ENCODE results near the gene PCDHGA12. TPM values are rescaled to one million over a fixed set of nuclear protein-coding genes. Genes with fewer than 3 reads are reported as not detected.
"Not testable (repeated sequence)": the region's sequence is repeated elsewhere in the genome, so short reads cannot be mapped to it uniquely, and the experiment has no call there.

Gene PCDHGA12
- total RNA-seq, 5 donors from 2014 or later (not counting 1 experiment from before 2014, with no cell fraction given) = 0.09 to 0.53 (median 0.22) TPM; not detected in 1

DNA sequence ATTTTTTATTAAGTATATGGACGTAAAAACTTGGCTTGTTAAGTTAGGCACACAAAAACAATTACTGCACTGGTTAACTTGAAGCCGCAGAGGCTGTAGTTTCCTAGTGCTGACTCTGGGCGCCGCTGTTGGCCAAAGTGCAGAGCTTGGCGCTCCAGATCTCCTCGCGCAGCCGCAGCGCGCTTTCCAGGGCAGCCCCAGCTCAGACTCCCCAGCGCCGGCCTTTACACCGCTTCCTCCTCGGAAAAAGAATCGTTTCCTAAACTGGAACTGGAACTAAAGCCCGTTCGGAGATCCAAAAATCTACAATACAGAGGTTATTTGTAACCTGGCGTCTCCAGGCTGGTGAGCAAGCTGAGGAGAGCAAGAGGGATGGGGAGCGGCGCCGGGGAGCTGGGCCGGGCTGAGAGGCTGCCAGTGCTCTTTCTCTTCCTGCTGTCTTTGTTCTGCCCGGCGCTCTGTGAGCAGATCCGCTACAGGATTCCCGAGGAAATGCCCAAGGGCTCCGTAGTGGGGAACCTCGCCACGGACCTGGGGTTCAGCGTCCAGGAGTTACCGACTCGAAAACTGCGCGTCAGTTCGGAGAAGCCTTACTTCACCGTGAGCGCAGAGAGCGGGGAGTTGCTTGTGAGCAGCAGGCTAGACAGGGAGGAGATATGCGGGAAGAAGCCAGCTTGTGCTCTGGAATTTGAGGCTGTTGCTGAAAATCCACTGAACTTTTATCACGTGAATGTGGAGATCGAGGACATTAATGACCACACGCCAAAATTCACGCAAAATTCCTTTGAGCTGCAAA is 32.4 kb upstream of the PCDHGA12 start, which contains the start of gene PCDHGB5:
TSS of gene PCDHGB5 (plus strand) at position 192 of the 796 bp plus-strand sequence. CDS start at position 373, 181 bp downstream.
- Histone ChIP-seq H3K27me3 (replicated peaks in 1 of 2; ENCODE audit: control insufficient read depth in 2 of 2, extremely low read depth in 1 of 2, insufficient read depth in 2 of 2, low read length in 1 of 2) (peaks cover 22 to 53% of the 10 kb centered on the region in 2 experiments), H3K4me3 (ENCODE audit: control insufficient read depth in 1 of 2, extremely low read depth in 1 of 2, low read length in 1 of 2) (peak within 1 kb of the TSS in 1 of 2 donors; percentile 38), H3K9me3 (peaks cover 12% of the 10 kb centered on the region)
- peak in 11 of 35 experiments; percentile 18 to 38 (median 25) for DNase-seq
- WGBS (ENCODE audit: insufficient coverage) = 22% methylated on average over 11 of the region's 43 CpGs
- not testable (repeated sequence) for H3K4me1 Mint-ChIP-seq; H3K36me3 Mint-ChIP-seq; H3K4me1 ChIP-seq (ENCODE audit: control insufficient read depth in 1 of 2, extremely low read depth in 1 of 2, insufficient read depth in 2 of 2, low read length in 2 of 2); H3K36me3 ChIP-seq (ENCODE audit: control insufficient read depth in 2 of 2, extremely low read depth in 1 of 2, insufficient read depth in 1 of 2, low read length in 1 of 2); H3K27ac ChIP-seq (ENCODE audit: low read length); H3K27ac Mint-ChIP-seq
- Mint-ChIP-seq H3K9me3 (peaks cover 11 to 29% (median 20%) of the 10 kb centered on the region in 3 donors), H3K4me3 (peak within 1 kb of the TSS; percentile 24 to 40 (median 39)), H3K27me3 (peaks cover 53 to 74% of the 10 kb centered on the region in 2 donors)
- CTCF ChIA-PET = interaction anchor here in 1 of 2 donors (1.1 to 2.1 kb wide), 5 partner anchors 15 to 169 kb away, joined by 3 to 8 read pairs (median 5); partner anchors contain the start of genes PCDHGA10 and TAF7
- POLR2A ChIA-PET = interaction anchor here in 1 of 2 donors (0.6 kb wide), 1 partner anchor 164 kb away, joined by 3 read pairs; no protein-coding TSS in a partner anchor
- ATAC-seq (replicated peaks in 1 of 4) = peak; percentile 76 to 84 (median 80)

- WGBS (ENCODE audit: insufficient coverage) = 43% methylated on average over 13 of the region's 15 CpGs
- peaks cover 0 to 2% (median 0%) of the 10 kb centered on the region in 3 donors for H3K4me1 Mint-ChIP-seq
- ChIA-PET POLR2A (no interaction called here), CTCF (interaction anchor here in 1 of 2 donors (1.6 to 2.1 kb wide), 2 partner anchors 14 to 126 kb away, joined by 5 to 7 read pairs; partner anchors contain the start of gene PCDHGA10)
- Histone ChIP-seq H3K27ac (ENCODE audit: low read length) (no peak overlapping the region), H3K9me3 (peaks cover 9% of the 10 kb centered on the region), H3K4me1 (ENCODE audit: control insufficient read depth in 1 of 2, extremely low read depth in 1 of 2, insufficient read depth in 2 of 2, low read length in 2 of 2) (peaks cover 0 to 9% of the 10 kb centered on the region in 2 experiments), H3K36me3 (ENCODE audit: control insufficient read depth in 2 of 2, extremely low read depth in 1 of 2, insufficient read depth in 1 of 2, low read length in 1 of 2) (no peaks in the 10 kb centered on the region), H3K4me3 (ENCODE audit: control insufficient read depth in 1 of 2, extremely low read depth in 1 of 2, low read length in 1 of 2) (no peak overlapping the region), H3K27me3 (replicated peaks in 1 of 2; ENCODE audit: control insufficient read depth in 2 of 2, extremely low read depth in 1 of 2, insufficient read depth in 2 of 2, low read length in 1 of 2) (peaks cover 20 to 55% of the 10 kb centered on the region in 2 experiments)
- H3K36me3 Mint-ChIP-seq = peaks cover 8% of the 10 kb centered on the region
- H3K4me3 Mint-ChIP-seq = no peak overlapping the region
- H3K27me3 Mint-ChIP-seq = peaks cover 56 to 74% of the 10 kb centered on the region in 2 donors
- H3K27ac Mint-ChIP-seq = no peak overlapping the region
- H3K9me3 Mint-ChIP-seq = peaks cover 12 to 30% (median 23%) of the 10 kb centered on the region in 3 donors
- DNase-seq (no peak), ATAC-seq (replicated peaks in 1 of 4) (no peak)
These were observed 31.7 kb upstream of the PCDHGA12 start for GRCh38 chr5:141398608-141399007.

DNA sequence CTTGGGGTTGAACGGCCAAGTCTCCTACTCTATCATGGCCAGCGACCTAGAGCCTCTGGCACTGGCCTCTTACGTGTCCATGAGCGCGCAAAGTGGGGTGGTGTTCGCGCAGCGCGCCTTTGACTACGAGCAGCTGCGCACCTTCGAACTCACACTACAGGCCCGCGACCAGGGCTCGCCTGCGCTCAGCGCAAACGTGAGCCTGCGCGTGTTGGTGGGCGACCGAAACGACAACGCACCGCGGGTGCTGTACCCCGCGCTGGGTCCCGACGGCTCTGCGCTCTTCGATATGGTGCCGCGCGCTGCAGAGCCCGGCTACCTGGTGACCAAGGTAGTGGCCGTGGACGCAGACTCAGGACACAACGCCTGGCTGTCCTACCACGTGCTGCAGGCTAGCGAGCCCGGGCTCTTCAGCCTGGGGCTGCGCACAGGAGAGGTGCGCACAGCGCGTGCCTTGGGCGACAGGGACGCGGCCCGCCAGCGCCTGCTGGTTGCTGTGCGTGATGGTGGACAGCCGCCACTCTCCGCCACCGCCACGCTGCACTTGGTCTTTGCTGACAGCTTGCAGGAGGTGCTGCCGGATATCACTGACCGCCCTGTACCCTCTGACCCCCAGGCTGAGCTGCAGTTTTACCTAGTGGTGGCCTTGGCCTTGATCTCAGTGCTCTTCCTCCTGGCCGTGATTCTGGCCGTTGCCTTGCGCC is 30.6 kb upstream of the PCDHGA12 start:
- no peak overlapping the region for H3K4me3 ChIP-seq (ENCODE audit: control insufficient read depth in 1 of 2, extremely low read depth in 1 of 2, low read length in 1 of 2)
- H3K27me3 Mint-ChIP-seq = peaks cover 56 to 74% of the 10 kb centered on the region in 2 donors
- peaks cover 8% of the 10 kb centered on the region for H3K9me3 ChIP-seq
- H3K27me3 ChIP-seq (replicated peaks in 1 of 2; ENCODE audit: control insufficient read depth in 2 of 2, extremely low read depth in 1 of 2, insufficient read depth in 2 of 2, low read length in 1 of 2) = peaks cover 20 to 52% of the 10 kb centered on the region in 2 experiments
- no peak overlapping the region for H3K27ac ChIP-seq (ENCODE audit: low read length)
- ChIA-PET CTCF (no interaction called here), POLR2A (no interaction called here)
- DNase-seq = no peak
- peaks cover 11 to 30% (median 21%) of the 10 kb centered on the region in 3 donors for H3K9me3 Mint-ChIP-seq
- no peaks in the 10 kb centered on the region for H3K36me3 ChIP-seq (ENCODE audit: control insufficient read depth in 2 of 2, extremely low read depth in 1 of 2, insufficient read depth in 1 of 2, low read length in 1 of 2)
- H3K4me1 ChIP-seq (ENCODE audit: control insufficient read depth in 1 of 2, extremely low read depth in 1 of 2, insufficient read depth in 2 of 2, low read length in 2 of 2) = peaks cover 0 to 9% of the 10 kb centered on the region in 2 experiments
- peak overlapping the region in 1 of 2 donors; percentile 77 for H3K27ac Mint-ChIP-seq
- ATAC-seq (replicated peaks in 1 of 4) = no peak
- WGBS (ENCODE audit: insufficient coverage) = 45% methylated on average over 60 of the region's 61 CpGs
- peaks cover 8% of the 10 kb centered on the region for H3K36me3 Mint-ChIP-seq
- no peak overlapping the region for H3K4me3 Mint-ChIP-seq
- peaks cover 0 to 2% (median 0%) of the 10 kb centered on the region in 3 donors for H3K4me1 Mint-ChIP-seq

DNA sequence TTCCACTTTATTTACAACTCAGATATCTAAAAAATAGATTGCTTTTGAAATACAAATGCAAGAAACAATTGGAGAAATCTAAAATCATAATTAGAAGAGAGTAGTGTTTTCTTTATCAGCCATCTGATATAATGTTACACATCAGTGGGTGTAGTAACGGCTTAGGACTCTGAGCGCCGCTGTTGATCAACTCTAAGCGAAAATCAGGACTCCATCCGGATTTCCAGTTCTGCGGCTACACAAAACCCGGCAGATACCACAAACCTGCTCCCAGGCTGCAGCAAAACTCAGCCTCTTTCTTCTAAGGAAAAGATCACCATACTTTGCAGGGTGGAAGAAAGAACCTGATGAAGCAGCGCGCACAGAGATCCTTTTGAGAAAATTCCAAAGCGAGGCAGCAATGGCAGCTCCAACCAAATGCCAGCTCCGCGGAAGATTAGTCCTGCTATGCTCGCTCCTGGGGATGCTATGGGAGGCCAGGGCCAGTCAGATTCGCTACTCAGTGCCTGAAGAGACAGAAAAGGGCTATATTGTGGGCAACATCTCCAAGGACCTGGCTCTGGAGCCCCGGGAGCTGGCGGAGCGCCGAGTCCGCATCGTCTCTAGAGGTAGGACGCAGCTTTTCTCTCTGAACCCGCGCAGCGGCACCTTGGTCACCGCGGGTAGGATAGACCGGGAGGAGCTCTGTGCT is 27.6 kb upstream of the PCDHGA12 start, which contains the start of gene PCDHGA9:
TSS of gene PCDHGA9 (plus strand) at position 226 of the 691 bp plus-strand sequence. CDS start at position 401, 175 bp downstream.
- Mint-ChIP-seq H3K9me3 (peaks cover 11 to 28% (median 27%) of the 10 kb centered on the region in 3 donors), H3K4me3 (peak within 1 kb of the TSS; percentile 49 to 57 (median 55)), H3K27me3 (peaks cover 64 to 75% of the 10 kb centered on the region in 2 donors), H3K27ac (no peak within 1 kb of the TSS), H3K4me1 (peaks cover 0 to 5% (median 0%) of the 10 kb centered on the region in 3 donors), H3K36me3 (peaks cover 8% of the 10 kb centered on the region)
- DNase-seq (peak in 1 of 35 experiments; percentile 21), ATAC-seq (replicated peaks in 1 of 4) (no peak)
- Histone ChIP-seq H3K4me1 (ENCODE audit: control insufficient read depth in 1 of 2, extremely low read depth in 1 of 2, insufficient read depth in 2 of 2, low read length in 2 of 2) (peaks cover 0 to 8% of the 10 kb centered on the region in 2 experiments), H3K27ac (ENCODE audit: low read length) (no peak within 1 kb of the TSS), H3K36me3 (ENCODE audit: control insufficient read depth in 2 of 2, extremely low read depth in 1 of 2, insufficient read depth in 1 of 2, low read length in 1 of 2) (no peaks in the 10 kb centered on the region), H3K9me3 (peaks cover 12% of the 10 kb centered on the region), H3K27me3 (replicated peaks in 1 of 2; ENCODE audit: control insufficient read depth in 2 of 2, extremely low read depth in 1 of 2, insufficient read depth in 2 of 2, low read length in 1 of 2) (peaks cover 19 to 56% of the 10 kb centered on the region in 2 experiments), H3K4me3 (ENCODE audit: control insufficient read depth in 1 of 2, extremely low read depth in 1 of 2, low read length in 1 of 2) (peak within 1 kb of the TSS in 1 of 2 donors; percentile 20)
- CTCF ChIA-PET = interaction anchor here in 1 of 2 donors (1.0 kb wide), 1 partner anchor 161 kb away, joined by 4 read pairs; no protein-coding TSS in a partner anchor
- POLR2A ChIA-PET = no interaction called here
- WGBS (ENCODE audit: insufficient coverage) = 21% methylated on average over 20 of the region's 27 CpGs

- no peak for DNase-seq
- H3K27me3 ChIP-seq (replicated peaks in 1 of 2; ENCODE audit: control insufficient read depth in 2 of 2, extremely low read depth in 1 of 2, insufficient read depth in 2 of 2, low read length in 1 of 2) = peaks cover 19 to 60% of the 10 kb centered on the region in 2 experiments
- no peak overlapping the region for H3K27ac ChIP-seq (ENCODE audit: low read length)
- H3K27me3 Mint-ChIP-seq = peaks cover 69 to 82% of the 10 kb centered on the region in 2 donors
- CTCF ChIA-PET = interaction anchor here (0.6 to 1.0 kb wide), 3 partner anchors 12 to 161 kb away, joined by 3 to 4 read pairs (median 4); no protein-coding TSS in a partner anchor
- no peak overlapping the region for H3K4me3 Mint-ChIP-seq
- WGBS (ENCODE audit: insufficient coverage) = 38% methylated on average over 16 of the region's 22 CpGs
- no peak overlapping the region for H3K27ac Mint-ChIP-seq
- H3K9me3 Mint-ChIP-seq = peaks cover 11 to 31% (median 30%) of the 10 kb centered on the region in 3 donors
- peaks cover 12% of the 10 kb centered on the region for H3K9me3 ChIP-seq
- ATAC-seq (replicated peaks in 1 of 4) = no peak
- H3K36me3 ChIP-seq (ENCODE audit: control insufficient read depth in 2 of 2, extremely low read depth in 1 of 2, insufficient read depth in 1 of 2, low read length in 1 of 2) = no peaks in the 10 kb centered on the region
- H3K4me3 ChIP-seq (ENCODE audit: control insufficient read depth in 1 of 2, extremely low read depth in 1 of 2, low read length in 1 of 2) = no peak overlapping the region
- H3K36me3 Mint-ChIP-seq = peaks cover 10% of the 10 kb centered on the region
- peaks cover 0 to 6% of the 10 kb centered on the region in 2 experiments for H3K4me1 ChIP-seq (ENCODE audit: control insufficient read depth in 1 of 2, extremely low read depth in 1 of 2, insufficient read depth in 2 of 2, low read length in 2 of 2)
- POLR2A ChIA-PET = no interaction called here
- peaks cover 0 to 7% (median 2%) of the 10 kb centered on the region in 3 donors for H3K4me1 Mint-ChIP-seq
These were observed 26.9 kb upstream of the PCDHGA12 start for GRCh38 chr5:141403387-141403786.

All from T-cell (primary cell).